HepG2 (cell line): Measurements from ENCODE around the gene TMEM35B.

Experiments used
- FOSL2 ChIP-seq: sonication (generic); formaldehyde crosslinking; IDR thresholded peaks from 2 replicates; pipeline ENCODE4 v1.4.0; 2020; ENCODE audit warnings: missing genetic modification reagents
- HIVEP1 ChIP-seq: sonication (generic); formaldehyde crosslinking; IDR thresholded peaks from 2 replicates; pipeline ENCODE4 v1.4.0; 2020; ENCODE audit warnings: mild to moderate bottlenecking, missing genetic modification reagents
- HNRNPK ChIP-seq: fragments of 200-400 bp; formaldehyde crosslinking; IDR thresholded peaks from 2 replicates; pipeline ENCODE4 v1.6.1; 2018; ENCODE audit warnings: low read length, low read depth, moderate library complexity, mild to moderate bottlenecking; ENCODE audit not compliant: poor library complexity, severe bottlenecking
- KDM1A ChIP-seq: IDR thresholded peaks from 2 replicates; pipeline ENCODE4 v1.6.1; 2016; ENCODE audit warnings: missing compliant biosample characterization
- RBM39 ChIP-seq: fragments of 200-400 bp; formaldehyde crosslinking; IDR thresholded peaks from one replicate; pipeline ENCODE4 v1.6.1; 2018; ENCODE audit warnings: antibody characterized with exemption, mild to moderate bottlenecking, low read depth, low read length; ENCODE audit not compliant: poor library complexity, severe bottlenecking
- TCF7L2 ChIP-seq: IDR thresholded peaks from 2 replicates; pipeline ENCODE4 v1.6.1; 2011; ENCODE audit warnings: mild to moderate bottlenecking, low read depth, low read length, moderate library complexity
- USF2 ChIP-seq, 2 experiments: sonication (generic) in 1 of 2; formaldehyde crosslinking in 1 of 2; IDR thresholded peaks; 2 replicates each; pipeline versions ENCODE4 v1.5.1 to v1.6.1; 2011 to 2020; ENCODE audit warnings: borderline replicate concordance in 1 of 2, low read depth in 1 of 2, low read length in 1 of 2, mild to moderate bottlenecking in 1 of 2, missing genetic modification reagents in 1 of 2, moderate library complexity in 1 of 2
- TF ChIP-seq, protein P1 (sequence below): sonication (generic); formaldehyde crosslinking; IDR thresholded peaks from 2 replicates; pipeline ENCODE4 v1.5.0; 2020; ENCODE audit warnings: mild to moderate bottlenecking, missing genetic modification reagents
- TF ChIP-seq, protein P2 (sequence below): sonication (generic); formaldehyde crosslinking; IDR thresholded peaks from 2 replicates; pipeline ENCODE4 v1.5.0; 2020; ENCODE audit warnings: mild to moderate bottlenecking, missing genetic modification reagents, moderate library complexity

DNA sequence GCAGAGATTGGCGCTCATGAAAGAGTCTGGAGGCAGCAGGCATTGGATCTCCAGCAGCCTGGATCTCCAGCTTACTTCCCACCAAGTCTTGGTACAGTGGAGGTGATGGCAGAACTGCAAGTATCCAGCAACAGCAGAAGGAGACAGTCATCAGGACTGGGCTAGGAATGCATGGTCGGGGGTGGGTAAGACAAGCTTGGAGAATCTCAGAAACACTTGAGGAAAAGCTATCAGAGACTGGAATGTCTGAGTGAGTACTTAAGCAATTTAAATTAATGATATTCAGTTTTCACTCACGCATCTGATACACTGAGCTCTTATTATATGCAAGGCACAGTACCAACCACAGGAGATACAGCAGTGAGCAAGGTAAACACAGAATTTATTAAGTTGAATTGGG, 9.8 kb downstream of the TMEM35B start:
- TF ChIP-seq USF2 (IDR thresholded peaks at IDR 0.05; ENCODE audit: low read depth, low read length) (no peak), USF2 (CRISPR knock-in tag; IDR thresholded peaks at IDR 0.05; ENCODE audit: borderline replicate concordance) (no peak), HNRNPK (no peak), FOSL2 (CRISPR knock-in tag) (no peak), HIVEP1 (CRISPR knock-in tag) (no peak), RBM39 (no peak), TCF7L2 (no peak), KDM1A (no peak)
- TF ChIP-seq, protein P1, sequence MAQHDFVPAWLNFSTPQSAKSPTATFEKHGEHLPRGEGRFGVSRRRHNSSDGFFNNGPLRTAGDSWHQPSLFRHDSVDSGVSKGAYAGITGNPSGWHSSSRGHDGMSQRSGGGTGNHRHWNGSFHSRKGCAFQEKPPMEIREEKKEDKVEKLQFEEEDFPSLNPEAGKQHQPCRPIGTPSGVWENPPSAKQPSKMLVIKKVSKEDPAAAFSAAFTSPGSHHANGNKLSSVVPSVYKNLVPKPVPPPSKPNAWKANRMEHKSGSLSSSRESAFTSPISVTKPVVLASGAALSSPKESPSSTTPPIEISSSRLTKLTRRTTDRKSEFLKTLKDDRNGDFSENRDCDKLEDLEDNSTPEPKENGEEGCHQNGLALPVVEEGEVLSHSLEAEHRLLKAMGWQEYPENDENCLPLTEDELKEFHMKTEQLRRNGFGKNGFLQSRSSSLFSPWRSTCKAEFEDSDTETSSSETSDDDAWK (CRISPR knock-in tag), result no peak
- TF ChIP-seq, protein P2, sequence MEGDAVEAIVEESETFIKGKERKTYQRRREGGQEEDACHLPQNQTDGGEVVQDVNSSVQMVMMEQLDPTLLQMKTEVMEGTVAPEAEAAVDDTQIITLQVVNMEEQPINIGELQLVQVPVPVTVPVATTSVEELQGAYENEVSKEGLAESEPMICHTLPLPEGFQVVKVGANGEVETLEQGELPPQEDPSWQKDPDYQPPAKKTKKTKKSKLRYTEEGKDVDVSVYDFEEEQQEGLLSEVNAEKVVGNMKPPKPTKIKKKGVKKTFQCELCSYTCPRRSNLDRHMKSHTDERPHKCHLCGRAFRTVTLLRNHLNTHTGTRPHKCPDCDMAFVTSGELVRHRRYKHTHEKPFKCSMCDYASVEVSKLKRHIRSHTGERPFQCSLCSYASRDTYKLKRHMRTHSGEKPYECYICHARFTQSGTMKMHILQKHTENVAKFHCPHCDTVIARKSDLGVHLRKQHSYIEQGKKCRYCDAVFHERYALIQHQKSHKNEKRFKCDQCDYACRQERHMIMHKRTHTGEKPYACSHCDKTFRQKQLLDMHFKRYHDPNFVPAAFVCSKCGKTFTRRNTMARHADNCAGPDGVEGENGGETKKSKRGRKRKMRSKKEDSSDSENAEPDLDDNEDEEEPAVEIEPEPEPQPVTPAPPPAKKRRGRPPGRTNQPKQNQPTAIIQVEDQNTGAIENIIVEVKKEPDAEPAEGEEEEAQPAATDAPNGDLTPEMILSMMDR (CRISPR knock-in tag), result no peak
